ENCODE results near the gene TTLL11. TPM values are rescaled to one million over a fixed set of nuclear protein-coding genes. Genes with fewer than 3 reads are reported as not detected.

Gene TTLL11
- total RNA-seq, 4 donors from 2014 or later, result 7.4 to 14.7 (median 11.0) TPM

- H3K4me3 ChIP-seq, result no peak overlapping the region
- H3K36me3 ChIP-seq, result no peaks in the 10 kb centered on the region
- no peaks in the 10 kb centered on the region for H3K27me3 ChIP-seq
- no peak overlapping the region for H3K27ac ChIP-seq
- no peaks in the 10 kb centered on the region for H3K9me3 ChIP-seq
- intact Hi-C loops (cut with DNase I; ENCODE audit: low total_unique reads), result no loop called here
- no peak for TF ChIP-seq POLR2A (IDR thresholded peaks at IDR 0.05)
- TF ChIP-seq CTCF (IDR thresholded peaks at IDR 0.05), result no peak
- no peak for DNase-seq
- H3K4me1 ChIP-seq, result no peaks in the 10 kb centered on the region
These were observed 125.1 kb downstream of the TTLL11 start for GRCh38 chr9:121968056-121968455.

DNA sequence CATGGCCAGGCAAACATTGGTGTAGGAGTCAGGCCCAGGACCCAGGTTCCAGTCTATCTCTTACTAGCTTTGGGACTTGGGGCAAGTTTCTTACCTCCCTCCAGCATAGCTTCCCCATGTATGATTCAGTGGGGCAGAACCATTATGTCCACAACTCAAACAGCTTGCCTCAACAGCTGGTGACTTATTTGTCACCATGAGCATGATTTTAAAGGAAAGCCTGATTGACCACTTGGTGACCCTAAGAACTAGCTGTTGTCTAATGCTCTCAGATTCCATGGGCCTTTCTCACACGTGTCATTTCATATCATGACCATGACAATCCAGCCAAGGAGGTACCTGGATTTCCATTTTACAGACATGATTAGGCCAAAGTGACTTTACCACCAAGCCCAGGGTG is 126.4 kb downstream of the TTLL11 start:
- no peaks in the 10 kb centered on the region for H3K4me1 ChIP-seq

DNA sequence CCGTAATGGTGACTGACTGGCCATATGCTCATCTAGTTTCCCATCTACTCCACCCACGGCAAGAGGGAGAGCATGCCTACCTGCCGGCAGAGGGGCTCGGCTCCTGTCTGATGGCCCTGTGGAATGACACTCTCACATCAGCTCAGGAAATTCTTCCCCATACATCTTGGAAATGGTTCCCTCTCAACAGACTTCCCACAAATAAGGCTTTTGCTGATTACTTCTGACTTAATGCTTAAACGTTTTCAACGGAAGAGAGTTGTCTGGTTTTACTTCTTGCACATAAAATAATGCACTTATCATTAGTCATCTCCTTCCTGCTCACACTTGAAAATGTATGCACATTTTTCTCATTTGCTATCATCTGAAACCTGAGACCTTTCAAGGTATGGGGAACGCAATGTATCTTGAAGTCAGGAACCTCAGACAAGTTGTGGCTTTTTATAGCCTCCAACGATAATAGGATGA is 129.5 kb downstream of the TTLL11 start:
- TF ChIP-seq POLR2A (IDR thresholded peaks at IDR 0.05), result no peak
- no peak for TF ChIP-seq CTCF (IDR thresholded peaks at IDR 0.05)
- intact Hi-C loops (cut with DNase I; ENCODE audit: low total_unique reads), result no loop called here

More for the DNA sequence above, 126.4 kb downstream of the TTLL11 start:
- no peak overlapping the region for H3K4me3 ChIP-seq
- TF ChIP-seq CTCF (IDR thresholded peaks at IDR 0.05), result no peak
- TF ChIP-seq POLR2A (IDR thresholded peaks at IDR 0.05), result no peak
- no peaks in the 10 kb centered on the region for H3K36me3 ChIP-seq
- H3K27ac ChIP-seq, result no peak overlapping the region
- intact Hi-C loops (cut with DNase I; ENCODE audit: low total_unique reads), result no loop called here
- no peaks in the 10 kb centered on the region for H3K27me3 ChIP-seq
- H3K9me3 ChIP-seq, result no peaks in the 10 kb centered on the region
- no peak for DNase-seq

GRCh38 chr9:121962421-121962820 is 130.7 kb downstream of the TTLL11 start:
- H3K4me1 ChIP-seq, result no peaks in the 10 kb centered on the region

More for the DNA sequence above, 129.5 kb downstream of the TTLL11 start:
- Histone ChIP-seq H3K9me3 (no peaks in the 10 kb centered on the region), H3K4me3 (no peak overlapping the region), H3K27ac (no peak overlapping the region), H3K4me1 (no peaks in the 10 kb centered on the region), H3K27me3 (no peaks in the 10 kb centered on the region), H3K36me3 (no peaks in the 10 kb centered on the region)
- no peak for DNase-seq

GRCh38 chr9:121960665-121961064 is 132.4 kb downstream of the TTLL11 start:
- TF ChIP-seq POLR2A (IDR thresholded peaks at IDR 0.05) (no peak), CTCF (IDR thresholded peaks at IDR 0.05) (no peak)
- no peaks in the 10 kb centered on the region for H3K27me3 ChIP-seq
- H3K4me3 ChIP-seq, result no peak overlapping the region
- H3K36me3 ChIP-seq, result no peaks in the 10 kb centered on the region
- H3K27ac ChIP-seq, result no peak overlapping the region
- intact Hi-C loops (cut with DNase I; ENCODE audit: low total_unique reads), result no loop called here
- no peak for DNase-seq
- H3K4me1 ChIP-seq, result no peaks in the 10 kb centered on the region
- no peaks in the 10 kb centered on the region for H3K9me3 ChIP-seq

More at GRCh38 chr9:121962421-121962820, 130.7 kb downstream of the TTLL11 start:
- DNase-seq, result no peak
- Histone ChIP-seq H3K9me3 (no peaks in the 10 kb centered on the region), H3K27me3 (no peaks in the 10 kb centered on the region), H3K27ac (no peak overlapping the region), H3K36me3 (no peaks in the 10 kb centered on the region), H3K4me3 (no peak overlapping the region)
- no peak for TF ChIP-seq POLR2A (IDR thresholded peaks at IDR 0.05)
- TF ChIP-seq CTCF (IDR thresholded peaks at IDR 0.05), result no peak
- intact Hi-C loops (cut with DNase I; ENCODE audit: low total_unique reads), result no loop called here

Measured in uterus (tissue), 4 donors.